D721Med (cell line): ENCODE data around the gene RNF113B.

Experiments used
- DNase-seq: peaks from one replicate; pipeline ENCODE4 v3.0.0; 2011; ENCODE audit warnings: low spot score; ENCODE audit not compliant: insufficient read length
- FAIRE-seq: peaks from 2 replicates; lab custom pipeline; 2011; peaks lifted over from hg19 to GRCh38; lab: Jason Lieb, UNC
- TF ChIP-seq, protein P1 (sequence below): IDR thresholded peaks from 2 replicates; pipeline ENCODE4 v1.5.1; 2012; ENCODE audit warnings: mild to moderate bottlenecking, control low read depth; ENCODE audit not compliant: insufficient read depth; ENCODE audit errors: missing control alignments

RNF113B gene

DNA sequence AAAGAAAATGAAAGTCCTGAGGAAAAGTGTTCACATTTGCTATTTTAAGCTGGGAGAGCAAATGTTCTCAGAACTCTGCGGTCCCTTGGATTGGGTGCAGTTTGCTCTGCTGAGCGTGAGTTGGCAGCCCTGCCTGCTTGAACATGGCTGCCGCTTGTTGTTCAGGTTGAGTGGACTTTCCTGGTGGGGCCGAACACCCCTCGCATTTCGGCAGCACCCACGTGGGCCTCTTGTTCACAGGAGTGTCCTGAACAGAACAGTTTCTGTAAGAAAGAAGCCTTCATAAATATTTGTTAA is 10.8 kb upstream of the RNF113B start:
- no peak for FAIRE-seq
- TF ChIP-seq, protein P1, sequence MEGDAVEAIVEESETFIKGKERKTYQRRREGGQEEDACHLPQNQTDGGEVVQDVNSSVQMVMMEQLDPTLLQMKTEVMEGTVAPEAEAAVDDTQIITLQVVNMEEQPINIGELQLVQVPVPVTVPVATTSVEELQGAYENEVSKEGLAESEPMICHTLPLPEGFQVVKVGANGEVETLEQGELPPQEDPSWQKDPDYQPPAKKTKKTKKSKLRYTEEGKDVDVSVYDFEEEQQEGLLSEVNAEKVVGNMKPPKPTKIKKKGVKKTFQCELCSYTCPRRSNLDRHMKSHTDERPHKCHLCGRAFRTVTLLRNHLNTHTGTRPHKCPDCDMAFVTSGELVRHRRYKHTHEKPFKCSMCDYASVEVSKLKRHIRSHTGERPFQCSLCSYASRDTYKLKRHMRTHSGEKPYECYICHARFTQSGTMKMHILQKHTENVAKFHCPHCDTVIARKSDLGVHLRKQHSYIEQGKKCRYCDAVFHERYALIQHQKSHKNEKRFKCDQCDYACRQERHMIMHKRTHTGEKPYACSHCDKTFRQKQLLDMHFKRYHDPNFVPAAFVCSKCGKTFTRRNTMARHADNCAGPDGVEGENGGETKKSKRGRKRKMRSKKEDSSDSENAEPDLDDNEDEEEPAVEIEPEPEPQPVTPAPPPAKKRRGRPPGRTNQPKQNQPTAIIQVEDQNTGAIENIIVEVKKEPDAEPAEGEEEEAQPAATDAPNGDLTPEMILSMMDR, result no peak

DNA sequence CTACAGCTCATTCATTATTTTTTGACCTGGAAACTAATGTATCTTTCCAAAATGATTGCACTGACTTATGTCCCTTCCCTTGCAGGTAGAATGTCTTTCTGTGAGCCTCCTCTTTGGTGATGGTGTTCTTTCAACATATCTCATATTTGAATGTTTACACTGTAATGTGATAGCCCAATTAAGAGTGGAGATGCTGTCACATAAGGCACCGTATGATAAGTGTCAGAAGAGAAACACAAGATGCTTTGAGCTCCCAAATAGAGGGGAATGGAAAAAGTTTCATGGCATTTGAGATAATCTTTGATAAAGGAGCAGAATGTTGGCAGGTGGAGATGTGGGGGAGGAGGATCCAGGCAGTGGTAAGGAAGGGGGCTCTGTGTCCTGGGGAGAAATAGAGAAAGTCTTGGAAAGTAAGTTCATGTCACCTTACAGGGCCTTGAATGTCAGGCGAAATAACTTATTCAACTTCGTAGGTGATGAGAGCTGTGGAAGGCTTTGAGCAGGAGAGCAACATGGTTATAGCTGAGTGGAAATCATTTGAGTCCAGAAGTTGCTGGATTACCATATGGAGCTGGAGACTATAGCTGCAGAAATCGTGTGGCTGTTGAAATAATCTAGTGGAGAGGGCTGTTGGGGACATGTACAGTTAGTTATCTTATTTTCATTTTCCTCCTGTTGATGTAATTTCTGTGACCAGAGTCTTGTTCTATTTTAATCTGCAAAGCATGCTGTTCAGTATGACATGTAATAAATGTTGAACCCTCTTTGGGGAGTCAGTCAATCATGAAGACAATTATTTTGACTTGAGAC is 10.3 kb upstream of the RNF113B start:
- TF ChIP-seq, protein P1, result no peak
- DNase-seq, result no peak
- FAIRE-seq, result no peak

More for the DNA sequence above, 10.8 kb upstream of the RNF113B start:
- no peak for DNase-seq

DNA sequence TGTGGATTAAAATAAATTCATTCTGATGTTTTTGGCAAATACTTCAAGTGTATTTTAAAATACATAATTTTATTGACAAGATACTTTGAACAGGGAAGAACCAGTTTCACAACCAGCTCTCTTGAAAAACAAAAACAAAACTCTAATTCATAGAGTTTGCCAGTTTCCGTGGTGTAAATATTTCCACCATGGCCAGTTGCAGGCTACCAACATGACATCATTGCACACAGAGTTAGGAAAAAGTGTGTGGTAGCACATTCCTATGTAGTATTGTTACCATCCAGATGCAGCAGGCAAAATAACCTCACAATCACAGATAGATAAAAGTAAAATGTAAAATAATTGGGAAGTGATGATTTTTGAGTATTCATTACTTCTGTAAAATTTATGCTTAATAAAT is 7.7 kb upstream of the RNF113B start:
- TF ChIP-seq, protein P1, result no peak
- no peak for FAIRE-seq
- DNase-seq, result no peak

GRCh38 chr13:98182589-98182988 is 5.5 kb upstream of the RNF113B start:
- TF ChIP-seq, protein P1, result no peak
- FAIRE-seq (no peak), DNase-seq (no peak)

DNA sequence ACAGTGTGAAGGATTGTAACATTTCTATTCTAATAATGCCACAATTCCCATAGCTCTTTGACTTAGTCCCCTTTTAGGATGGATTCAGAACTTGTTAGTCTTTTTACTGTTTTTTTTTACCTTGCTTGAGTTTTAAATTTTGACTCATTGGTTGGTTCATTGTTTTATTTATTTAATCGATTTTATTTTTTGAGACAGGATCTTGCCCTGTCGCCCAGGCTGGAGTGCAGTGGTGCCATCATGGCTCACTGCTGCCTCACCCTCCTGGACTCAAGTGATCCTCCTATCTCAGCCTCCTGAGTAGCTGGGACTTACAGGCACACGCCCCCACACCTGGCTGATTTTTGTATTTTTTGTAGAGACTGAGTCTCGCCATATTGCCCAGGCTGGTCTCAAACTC is 5.1 kb upstream of the RNF113B start:
- DNase-seq, result no peak
- TF ChIP-seq, protein P1, result no peak
- FAIRE-seq, result no peak

- no peak for DNase-seq
- FAIRE-seq, result no peak
- TF ChIP-seq, protein P1, result no peak
These were observed 4.2 kb upstream of the RNF113B start for GRCh38 chr13:98181111-98181815.

DNA sequence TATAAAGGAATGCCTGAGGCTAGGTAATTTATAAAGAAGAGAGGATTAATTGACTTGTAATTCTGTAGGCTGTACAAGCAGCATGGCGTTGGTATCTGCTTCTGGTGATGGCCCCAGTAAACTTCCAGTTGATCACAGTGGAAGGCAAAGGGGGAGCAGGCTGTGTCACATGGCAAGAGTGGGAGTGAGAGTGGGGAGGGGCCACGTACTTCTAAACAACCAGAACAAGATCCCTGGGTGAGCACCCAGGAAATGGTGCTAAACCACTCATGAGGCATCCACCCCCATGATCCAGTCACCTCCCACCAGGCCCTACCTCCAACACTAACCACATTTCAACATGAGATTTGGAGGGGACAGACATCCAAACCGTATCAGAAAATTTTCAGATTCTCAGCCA is 3.0 kb upstream of the RNF113B start:
- no peak for FAIRE-seq
- TF ChIP-seq, protein P1, result no peak
- no peak for DNase-seq
